Activated CD4-positive, CD25-positive, alpha-beta regulatory T cell treated with anti-CD3 and anti-CD28 coated beads, Interleukin-2, amount 50 U/mL, for 72 hours (primary cell): ENCODE measurements around the gene THAP3.

Source experiments
- DNase-seq: peaks from one replicate; pipeline ENCODE4 v3.0.0; 2021

The THAP3 gene, protein sequence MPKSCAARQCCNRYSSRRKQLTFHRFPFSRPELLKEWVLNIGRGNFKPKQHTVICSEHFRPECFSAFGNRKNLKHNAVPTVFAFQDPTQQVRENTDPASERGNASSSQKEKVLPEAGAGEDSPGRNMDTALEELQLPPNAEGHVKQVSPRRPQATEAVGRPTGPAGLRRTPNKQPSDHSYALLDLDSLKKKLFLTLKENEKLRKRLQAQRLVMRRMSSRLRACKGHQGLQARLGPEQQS

DNA sequence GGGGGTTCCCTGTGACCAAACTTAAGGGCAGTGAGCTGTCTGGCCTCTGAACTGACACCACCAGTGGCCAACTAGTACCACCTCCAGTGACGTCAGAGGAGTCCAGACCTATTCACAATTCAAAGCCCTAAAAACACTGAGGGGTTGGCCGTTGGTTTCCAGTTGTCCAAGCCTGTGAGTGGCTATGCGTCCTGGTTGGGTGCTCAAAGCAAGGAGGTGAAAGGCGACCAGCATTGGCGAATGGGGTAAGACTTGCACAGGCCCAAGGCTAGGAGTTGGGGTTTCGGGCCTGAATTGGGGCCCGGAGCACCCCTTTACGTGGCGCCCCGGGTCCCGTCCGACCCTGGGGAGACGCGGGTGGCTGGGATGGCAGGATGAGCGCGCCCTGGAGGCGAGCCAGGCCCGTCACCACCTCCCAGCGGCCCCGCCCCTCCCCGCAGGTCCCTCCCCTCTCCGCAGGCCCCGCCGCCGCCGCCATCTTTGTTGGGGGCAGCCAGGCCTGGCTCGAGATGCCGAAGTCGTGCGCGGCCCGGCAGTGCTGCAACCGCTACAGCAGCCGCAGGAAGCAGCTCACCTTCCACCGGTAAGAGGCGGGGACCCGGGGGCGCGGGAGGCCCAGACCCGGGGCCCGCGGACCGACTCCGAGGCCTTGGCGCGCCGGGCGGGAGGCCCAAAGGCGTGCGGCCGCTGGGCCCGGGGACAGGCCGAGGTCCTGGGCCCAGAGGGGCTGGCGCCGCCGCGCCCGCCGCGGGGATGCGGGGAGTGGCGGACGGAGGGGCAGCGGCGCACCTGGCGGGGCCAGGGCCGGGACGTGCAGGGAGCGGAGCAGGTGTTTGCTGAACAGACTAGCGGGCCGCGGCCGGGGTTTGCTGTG lies at the start of gene THAP3:
THAP3 (plus strand) TSS at position 159 of the 874 bp plus-strand sequence; CDS start at position 510, 351 bp downstream.
- DNase-seq, result peak; percentile 87

DNA sequence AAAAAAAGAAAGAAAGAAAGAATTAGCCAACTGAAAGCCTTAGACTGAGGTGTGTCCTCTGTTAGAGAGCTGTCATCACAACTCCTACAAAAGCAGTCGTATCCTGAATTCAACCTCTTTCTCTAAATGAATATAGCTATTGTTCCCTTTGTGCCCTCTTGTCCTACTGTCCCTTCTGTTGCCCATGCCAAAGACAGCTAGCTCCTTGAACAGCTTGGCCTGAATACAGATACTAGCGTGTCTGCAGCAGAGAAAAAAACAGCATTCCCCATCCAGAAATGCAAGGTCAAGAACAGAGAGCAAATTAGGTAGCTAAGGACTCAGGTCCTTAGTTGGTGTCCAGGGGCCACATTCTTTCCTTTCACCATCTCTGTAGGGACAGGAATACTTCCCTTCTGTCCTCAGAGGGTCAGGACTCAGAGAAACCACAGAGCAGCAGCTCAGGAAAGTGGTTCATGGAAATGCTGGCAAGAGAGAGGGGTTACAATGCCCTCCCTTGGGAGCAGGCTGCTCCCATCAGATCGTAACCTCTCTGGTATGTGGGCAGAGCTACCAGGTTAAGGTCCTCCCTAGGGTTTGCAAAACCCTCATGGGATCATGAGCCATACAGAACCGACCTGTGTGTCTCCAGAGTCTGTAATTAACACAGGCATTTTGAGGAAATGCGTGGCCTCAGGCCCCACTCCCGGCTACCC lies 46.7 kb upstream of the THAP3 start:
- DNase-seq, result no peak

DNA sequence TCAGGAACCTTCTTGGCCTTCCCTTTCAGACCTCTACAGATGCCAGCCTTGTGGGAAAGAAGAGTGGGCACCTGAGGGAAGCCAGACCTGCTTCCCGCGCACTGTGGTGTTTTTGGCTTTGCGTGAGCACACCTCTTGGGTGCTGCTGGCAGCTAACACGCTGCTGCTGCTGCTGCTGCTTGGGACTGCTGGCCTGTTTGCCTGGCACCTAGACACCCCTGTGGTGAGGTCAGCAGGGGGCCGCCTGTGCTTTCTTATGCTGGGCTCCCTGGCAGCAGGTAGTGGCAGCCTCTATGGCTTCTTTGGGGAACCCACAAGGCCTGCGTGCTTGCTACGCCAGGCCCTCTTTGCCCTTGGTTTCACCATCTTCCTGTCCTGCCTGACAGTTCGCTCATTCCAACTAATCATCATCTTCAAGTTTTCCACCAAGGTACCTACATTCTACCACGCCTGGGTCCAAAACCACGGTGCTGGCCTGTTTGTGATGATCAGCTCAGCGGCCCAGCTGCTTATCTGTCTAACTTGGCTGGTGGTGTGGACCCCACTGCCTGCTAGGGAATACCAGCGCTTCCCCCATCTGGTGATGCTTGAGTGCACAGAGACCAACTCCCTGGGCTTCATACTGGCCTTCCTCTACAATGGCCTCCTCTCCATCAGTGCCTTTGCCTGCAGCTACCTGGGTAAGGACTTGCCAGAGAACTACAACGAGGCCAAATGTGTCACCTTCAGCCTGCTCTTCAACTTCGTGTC lies 45.9 kb upstream of the THAP3 start:
- DNase-seq, result no peak

DNA sequence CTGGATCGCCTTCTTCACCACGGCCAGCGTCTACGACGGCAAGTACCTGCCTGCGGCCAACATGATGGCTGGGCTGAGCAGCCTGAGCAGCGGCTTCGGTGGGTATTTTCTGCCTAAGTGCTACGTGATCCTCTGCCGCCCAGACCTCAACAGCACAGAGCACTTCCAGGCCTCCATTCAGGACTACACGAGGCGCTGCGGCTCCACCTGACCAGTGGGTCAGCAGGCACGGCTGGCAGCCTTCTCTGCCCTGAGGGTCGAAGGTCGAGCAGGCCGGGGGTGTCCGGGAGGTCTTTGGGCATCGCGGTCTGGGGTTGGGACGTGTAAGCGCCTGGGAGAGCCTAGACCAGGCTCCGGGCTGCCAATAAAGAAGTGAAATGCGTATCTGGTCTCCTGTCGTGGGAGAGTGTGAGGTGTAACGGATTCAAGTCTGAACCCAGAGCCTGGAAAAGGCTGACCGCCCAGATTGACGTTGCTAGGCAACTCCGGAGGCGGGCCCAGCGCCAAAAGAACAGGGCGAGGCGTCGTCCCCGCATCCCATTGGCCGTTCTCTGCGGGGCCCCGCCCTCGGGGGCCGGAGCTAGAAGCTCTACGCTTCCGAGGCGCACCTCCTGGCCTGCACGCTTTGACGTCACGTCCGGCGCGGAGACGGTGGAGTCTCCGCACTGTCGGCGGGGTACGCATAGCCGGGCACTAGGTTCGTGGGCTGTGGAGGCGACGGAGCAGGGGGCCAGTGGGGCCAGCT lies 45.1 kb upstream of the THAP3 start, which contains the start of gene ZBTB48:
ZBTB48 (plus strand) TSS at position 621 of the 745 bp plus-strand sequence. CDS start 616 bp downstream, outside the sequence.
- peak; percentile 97 for DNase-seq

DNA sequence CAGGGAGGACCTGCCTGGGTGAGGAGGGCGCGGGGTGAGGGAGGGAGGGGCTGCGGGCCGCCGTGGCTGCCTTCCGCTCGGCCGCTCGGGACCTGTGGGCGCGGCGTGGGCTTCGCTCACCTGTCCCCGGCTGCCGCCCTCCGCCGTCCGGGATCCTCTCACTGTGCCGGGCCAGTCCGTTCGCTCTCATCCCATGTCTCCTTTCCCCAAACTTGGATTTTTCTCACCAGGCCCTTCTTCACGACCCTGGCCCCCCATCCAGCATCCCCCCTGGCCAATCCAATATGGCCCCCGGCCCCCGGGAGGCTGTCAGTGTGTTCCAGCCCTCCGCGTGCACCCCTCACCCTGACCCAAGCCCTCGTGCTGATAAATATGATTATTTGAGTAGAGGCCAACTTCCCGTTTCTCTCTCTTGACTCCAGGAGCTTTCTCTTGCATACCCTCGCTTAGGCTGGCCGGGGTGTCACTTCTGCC lies 44.5 kb upstream of the THAP3 start:
- DNase-seq, result no peak

DNA sequence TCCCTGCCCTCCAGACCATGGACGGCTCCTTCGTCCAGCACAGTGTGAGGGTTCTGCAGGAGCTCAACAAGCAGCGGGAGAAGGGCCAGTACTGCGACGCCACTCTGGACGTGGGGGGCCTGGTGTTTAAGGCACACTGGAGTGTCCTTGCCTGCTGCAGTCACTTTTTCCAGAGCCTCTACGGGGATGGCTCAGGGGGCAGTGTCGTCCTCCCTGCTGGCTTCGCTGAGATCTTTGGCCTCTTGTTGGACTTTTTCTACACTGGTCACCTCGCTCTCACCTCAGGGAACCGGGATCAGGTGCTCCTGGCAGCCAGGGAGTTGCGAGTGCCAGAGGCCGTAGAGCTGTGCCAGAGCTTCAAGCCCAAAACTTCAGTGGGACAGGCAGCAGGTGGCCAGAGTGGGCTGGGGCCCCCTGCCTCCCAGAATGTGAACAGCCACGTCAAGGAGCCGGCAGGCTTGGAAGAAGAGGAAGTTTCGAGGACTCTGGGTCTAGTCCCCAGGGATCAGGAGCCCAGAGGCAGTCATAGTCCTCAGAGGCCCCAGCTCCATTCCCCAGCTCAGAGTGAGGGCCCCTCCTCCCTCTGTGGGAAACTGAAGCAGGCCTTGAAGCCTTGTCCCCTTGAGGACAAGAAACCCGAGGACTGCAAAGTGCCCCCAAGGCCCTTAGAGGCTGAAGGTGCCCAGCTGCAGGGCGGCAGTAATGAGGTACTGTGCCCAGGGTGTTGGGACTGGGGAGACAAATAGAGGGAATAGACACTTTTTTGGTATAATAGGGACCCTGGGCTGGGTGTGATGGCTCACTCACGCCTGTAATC lies 43.9 kb upstream of the THAP3 start:
- DNase-seq, result no peak

DNA sequence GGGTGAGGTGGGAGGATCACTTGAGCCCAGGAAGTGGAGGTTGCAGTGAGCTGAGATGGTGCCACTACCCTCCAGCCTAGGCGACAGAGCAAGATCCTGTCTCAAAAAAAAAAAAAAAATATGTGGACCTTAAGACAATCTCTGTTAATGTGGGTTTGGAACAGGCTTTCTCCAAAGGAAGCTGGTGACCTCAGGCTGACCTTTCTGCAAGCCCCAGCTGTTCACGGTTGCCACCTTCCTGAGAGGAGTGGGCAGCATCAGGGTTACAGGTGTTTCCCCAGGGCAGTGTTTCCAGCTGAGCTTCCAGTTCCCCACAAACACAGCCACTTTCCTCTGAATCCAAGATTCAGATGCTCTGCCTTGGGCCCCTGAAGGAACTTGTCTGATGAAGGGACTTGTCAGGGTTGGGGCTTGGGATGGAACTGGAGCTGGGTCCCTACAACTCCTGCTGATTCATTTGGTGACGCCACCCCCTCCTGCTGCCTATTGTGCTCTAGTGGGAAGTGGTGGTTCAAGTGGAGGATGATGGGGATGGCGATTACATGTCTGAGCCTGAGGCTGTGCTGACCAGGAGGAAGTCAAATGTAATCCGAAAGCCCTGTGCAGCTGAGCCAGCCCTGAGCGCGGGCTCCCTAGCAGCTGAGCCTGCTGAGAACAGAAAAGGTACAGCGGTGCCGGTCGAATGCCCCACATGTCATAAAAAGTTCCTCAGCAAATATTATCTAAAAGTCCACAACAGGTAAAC lies 42.9 kb upstream of the THAP3 start:
- DNase-seq, result no peak

DNA sequence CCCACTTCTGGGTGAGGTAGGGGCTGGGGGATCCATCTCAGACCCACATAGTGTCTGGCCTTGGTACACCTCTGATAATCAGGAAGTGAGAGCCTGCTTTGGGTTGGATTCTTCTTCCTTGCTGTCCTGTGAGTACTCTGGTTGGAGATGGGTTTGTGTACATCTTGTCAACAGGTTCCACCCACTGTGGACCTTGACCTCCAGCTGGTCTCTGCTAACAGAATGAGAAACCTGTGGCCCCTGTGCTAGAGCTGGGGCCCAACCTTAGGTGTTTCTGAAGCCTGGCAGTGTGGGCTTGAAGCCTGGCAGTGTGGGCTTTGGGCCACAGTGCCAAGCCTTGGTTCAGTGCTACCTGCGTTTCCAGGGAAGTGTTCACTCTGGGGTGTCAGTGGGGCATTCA lies 42.3 kb upstream of the THAP3 start:
- no peak for DNase-seq

DNA sequence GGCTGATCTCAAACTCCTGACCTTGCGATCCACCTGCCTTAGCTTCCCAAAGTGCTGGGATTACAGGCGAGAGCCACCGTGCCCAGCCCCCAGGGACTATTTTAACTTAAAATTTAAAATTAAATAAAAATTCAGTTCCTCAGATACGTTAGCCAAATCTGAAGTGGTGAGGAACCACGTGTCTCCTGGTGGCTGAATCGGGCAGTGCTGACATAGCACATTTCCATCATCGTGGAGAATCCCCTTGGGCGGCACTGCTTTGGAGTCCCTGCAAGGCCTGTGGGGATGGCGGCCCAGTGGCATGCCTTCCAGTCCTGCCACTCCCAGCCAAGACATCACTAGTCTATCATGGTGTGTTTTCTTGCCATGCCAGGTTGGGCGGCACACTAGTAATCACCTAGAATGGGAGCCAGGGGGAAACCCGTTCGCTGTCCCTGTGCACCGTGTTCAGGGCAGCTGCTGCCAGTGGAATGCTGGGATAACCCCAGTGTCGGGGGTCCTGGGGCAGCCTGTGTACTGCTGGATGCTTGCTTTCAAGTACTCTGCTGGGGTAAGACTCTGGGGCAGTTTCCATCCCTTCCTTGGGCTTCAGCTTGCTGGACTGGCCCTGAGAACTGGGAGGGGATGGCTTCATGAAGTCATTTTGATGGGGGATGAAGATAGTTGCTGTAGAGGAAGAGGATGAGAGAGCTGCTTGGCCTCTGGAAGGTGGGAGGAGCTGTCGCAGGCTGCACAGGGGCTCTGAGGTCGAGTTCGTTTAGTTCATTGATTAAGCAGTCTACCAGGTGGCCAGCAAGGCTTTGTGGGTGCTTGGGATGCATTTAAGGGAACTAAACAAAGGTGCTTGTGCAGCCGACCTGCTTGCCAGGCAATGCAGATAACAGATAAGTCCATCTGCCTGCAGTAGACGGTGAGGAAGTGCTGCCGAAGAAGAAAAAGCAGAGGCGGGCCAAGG lies 40.3 kb upstream of the THAP3 start:
- no peak for DNase-seq

DNA sequence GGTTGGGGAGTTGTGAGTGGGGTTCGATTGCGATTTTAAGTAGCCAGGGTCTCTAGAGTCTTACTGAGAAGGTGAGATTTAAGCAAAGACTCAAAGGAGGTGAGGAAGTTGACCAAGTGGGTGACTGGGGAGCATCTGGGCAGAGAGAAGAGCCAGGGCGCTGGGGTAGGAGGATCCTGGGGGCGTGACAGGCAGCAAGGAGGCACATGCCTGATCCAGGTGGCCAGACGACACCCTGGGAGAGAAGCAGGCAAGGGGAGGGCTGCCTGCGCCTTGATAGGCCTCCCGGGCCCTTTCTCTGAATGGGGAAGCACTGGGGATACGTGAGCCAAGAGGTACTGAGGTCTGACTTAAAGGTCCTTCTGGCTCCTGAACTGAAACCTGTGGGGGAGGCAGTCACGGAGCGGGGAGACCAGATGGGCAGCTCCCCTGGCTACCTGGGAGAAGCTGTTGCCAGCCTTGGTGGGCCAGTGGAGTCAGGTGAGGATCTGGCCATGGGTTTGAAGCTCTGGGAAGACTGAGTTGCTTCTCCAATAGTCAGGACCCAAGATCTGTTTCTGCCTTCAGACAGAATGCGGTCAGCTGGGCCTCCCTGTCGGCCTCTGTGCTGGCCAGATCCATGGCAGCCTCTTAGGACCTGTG lies 39.5 kb upstream of the THAP3 start:
- no peak for DNase-seq

DNA sequence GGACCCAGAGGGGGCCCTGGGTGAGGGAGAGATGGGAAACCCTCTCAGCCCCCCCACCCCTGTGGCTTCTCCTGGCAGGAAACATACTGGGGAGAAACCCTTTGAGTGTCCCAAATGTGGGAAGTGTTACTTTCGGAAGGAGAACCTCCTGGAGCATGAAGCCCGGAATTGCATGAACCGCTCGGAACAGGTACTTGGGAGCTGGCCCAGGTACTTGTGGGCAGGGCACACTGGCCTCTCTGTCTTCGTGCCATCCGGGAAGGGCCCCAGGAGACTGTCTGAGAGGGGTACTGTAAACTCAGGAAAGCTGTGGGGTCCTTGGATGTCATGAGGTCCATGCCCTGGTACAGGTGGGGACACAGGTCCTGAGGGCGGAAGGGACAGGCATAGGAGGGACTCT lies 38.8 kb upstream of the THAP3 start:
- no peak for DNase-seq

DNA sequence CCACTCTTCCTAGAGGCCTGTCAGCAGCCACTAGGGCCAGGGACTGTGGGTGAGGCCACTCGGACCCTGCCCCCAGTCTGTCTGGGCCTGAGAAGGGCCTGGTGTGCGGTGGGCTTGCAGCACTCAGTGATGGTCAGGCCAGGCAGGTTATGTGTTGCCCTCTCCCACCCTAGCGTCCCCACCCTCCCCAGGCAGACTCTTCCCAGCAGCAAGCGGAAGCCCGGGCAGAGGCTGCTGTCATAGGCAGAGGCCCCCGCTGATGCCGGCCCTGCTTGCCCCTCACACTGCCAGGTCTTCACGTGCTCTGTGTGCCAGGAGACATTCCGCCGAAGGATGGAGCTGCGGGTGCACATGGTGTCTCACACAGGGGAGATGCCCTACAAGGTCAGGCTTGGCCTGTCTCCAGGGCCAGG lies 38.3 kb upstream of the THAP3 start:
- DNase-seq, result no peak

DNA sequence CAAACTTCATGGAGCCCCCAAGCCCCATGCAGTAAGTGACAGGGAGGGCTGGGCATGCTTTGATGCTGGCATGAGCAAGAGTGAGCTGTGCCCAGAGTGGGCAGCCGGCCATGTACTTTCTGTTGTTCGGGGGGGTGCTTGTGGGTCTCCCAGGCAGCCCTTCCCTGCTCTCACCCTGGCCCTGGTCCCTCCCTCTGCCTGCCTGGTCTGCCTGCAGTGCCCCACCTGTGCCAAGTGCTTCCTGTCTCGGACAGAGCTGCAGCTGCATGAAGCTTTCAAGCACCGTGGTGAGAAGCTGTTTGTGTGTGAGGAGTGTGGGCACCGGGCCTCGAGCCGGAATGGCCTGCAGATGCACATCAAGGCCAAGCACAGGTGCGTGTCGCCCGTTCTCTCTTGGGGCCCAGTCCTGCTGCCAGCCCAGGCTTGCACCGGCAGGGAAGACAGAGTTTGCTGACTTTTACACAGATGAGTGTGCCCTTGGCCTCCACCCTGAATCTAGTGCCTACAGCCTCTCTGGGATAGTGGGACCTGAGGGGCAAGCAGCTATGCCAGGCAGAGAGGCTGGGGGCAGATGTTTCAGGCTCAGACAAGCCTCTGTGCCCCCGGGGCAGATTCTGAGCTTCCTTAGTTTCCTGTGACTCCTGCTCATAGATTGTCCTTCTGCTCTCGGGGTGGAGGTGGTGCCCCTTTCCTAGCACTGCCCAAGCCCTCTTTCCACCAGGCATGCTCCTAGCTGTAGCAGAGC lies 37.2 kb upstream of the THAP3 start:
- DNase-seq, result no peak

DNA sequence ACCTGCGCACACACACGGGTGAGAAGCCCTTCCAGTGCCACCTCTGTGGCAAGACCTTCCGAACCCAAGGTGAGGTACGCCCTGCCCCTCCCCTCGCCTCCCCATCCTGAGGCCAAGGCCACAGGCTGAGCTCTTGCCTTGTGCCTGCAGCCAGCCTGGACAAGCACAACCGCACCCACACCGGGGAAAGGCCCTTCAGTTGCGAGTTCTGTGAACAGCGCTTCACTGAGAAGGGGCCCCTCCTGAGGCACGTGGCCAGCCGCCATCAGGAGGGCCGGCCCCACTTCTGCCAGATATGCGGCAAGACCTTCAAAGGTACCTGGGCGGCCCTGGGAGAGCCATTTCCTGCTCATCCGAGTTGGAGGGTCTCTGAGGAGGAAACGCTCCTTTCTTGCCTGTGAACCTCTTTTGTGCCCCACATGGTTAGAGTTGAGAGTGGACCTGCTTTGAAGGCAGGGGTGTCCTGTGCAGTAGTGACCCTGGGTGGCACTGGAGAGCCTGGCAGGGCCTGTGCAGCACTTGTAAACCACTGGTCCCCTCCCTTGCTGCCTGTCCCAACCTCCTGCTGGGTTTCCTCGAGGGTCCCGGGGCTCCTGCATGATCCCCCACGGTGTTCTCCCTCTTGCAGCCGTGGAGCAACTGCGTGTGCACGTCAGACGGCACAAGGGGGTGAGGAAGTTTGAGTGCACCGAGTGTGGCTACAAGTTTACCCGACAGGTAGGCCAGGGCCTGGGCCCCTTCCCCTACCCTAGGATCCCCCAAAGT lies 36.4 kb upstream of the THAP3 start:
- DNase-seq, result no peak

DNA sequence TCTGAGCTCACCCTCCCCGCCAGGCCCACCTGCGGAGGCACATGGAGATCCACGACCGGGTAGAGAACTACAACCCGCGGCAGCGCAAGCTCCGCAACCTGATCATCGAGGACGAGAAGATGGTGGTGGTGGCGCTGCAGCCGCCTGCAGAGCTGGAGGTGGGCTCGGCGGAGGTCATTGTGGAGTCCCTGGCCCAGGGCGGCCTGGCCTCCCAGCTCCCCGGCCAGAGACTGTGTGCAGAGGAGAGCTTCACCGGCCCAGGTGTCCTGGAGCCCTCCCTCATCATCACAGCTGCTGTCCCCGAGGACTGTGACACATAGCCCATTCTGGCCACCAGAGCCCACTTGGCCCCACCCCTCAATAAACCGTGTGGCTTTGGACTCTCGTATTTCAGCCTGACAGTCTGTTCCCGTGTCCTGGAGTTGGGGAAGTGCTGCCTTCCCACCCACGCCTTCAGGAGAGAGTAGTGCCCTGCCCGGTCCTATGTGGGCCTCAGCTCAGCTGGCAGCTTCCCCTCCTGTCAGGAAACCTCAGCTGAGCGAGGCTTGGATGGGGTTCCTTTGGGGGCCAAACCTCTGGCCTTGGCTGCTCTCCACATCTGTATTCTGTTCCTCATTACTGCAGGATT lies 35.7 kb upstream of the THAP3 start:
- no peak for DNase-seq

DNA sequence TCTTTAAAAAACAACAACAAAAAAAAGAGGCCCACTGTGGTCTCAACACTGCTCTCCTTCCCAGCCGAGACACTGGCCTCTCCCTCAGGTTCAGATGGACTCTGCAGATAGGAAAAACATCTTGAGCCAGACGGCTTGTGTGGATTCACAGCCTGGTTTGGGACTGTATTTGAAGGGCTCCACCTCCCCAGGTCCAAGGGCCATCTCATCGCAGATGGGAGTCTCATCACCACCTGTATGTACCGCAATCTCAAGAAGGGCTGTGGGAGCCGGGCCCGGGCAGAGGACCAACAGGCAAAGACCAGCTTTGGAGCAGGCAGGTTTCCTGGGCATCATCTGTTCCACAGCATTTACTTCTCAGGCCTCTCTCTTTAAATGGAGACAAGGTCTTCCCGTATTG lies 34.6 kb upstream of the THAP3 start:
- no peak for DNase-seq

DNA sequence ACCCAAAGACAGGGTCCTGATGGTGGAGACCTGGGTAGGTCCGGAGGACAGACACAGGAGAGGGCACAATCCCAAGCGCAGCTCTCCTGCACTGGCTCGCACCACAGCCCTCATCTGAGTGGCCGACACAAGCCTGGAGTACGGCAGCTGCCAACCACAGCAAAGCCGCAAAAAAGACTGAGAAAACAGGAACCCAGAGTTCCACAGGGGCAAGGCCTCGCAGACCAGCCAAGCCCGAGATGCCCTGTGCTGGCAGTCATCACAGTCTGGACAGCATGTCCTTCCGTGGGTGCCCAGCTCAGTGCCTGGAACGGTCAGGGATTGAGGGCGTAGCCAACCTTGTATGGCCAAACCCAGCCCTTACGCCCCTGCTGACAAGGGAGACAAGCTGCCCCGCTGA lies 33.4 kb upstream of the THAP3 start:
- DNase-seq, result no peak
